HepG2 (cell line): Measurements from ENCODE around the gene BMPR1B. TPM values are rescaled to one million over a fixed set of nuclear protein-coding genes. Genes with fewer than 3 reads are reported as not detected.

Source experiments
- ATAC-seq: fragments of 200-7000 bp; cut with Tn5 transposase; 3 replicates; pipeline ENCODE4 v1.9.1; 2020; ENCODE audit warnings: mild to moderate bottlenecking, moderate library complexity
- BruUV-seq: library from RNA; stranded (reverse); fragments of 400-500 nt; replicated peaks from 2 replicates; lab custom pipeline; 2021; lab: Mats Ljungman, UMichigan
- CTCF ChIA-PET: fragments of 300-600 bp; formaldehyde crosslinking; extraction: SDS; loops from one replicate; lab custom pipeline; 2021; ENCODE audit warnings: low total read pairs, inconsistent platforms, low intra/inter-chr PET ratio; lab: Yijun Ruan, JAX
- POLR2A ChIA-PET: fragments of 350-600 bp; sonication (Branson Sonifier 250); formaldehyde crosslinking; loops from one replicate; lab custom pipeline; 2020; ENCODE audit warnings: antibody characterized with exemption, inconsistent platforms; lab: Yijun Ruan, JAX
- DNase-seq: peaks from one replicate; pipeline ENCODE4 v3.0.0-alpha.2; 2015; ENCODE audit warnings: low spot score
- FAIRE-seq: peaks from 3 replicates; lab custom pipeline; 2011; peaks lifted over from hg19 to GRCh38; lab: Jason Lieb, UNC
- H2AFZ ChIP-seq: one replicate; pipeline ENCODE4 v1.6.1; 2011; ENCODE audit warnings: low read length, inconsistent platforms
- H3K27ac ChIP-seq: fragments of 300-600 bp; 3 replicates; pipeline ENCODE4 v1.8.0; 2011; ENCODE audit warnings: mixed run types, mild to moderate bottlenecking, mixed read lengths, low read length, inconsistent platforms; ENCODE audit not compliant: insufficient read depth; ENCODE audit errors: extremely low read length
- H3K27me3 ChIP-seq, 2 experiments: fragments of 200-600 bp in 1 of 2; 2 replicates in 1 of 2; 3 replicates in 1 of 2; pipeline versions ENCODE4 v1.6.0 to v1.8.0; 2011; ENCODE audit warnings: low read length in 2 of 2, mild to moderate bottlenecking in 2 of 2, moderate library complexity in 2 of 2, inconsistent platforms in 1 of 2; ENCODE audit not compliant: insufficient read depth in 2 of 2, control insufficient read depth in 1 of 2
- H3K36me3 ChIP-seq, 2 experiments: fragments of 200-600 bp in 1 of 2; replicated peaks in 1 of 2; 2 replicates in 1 of 2; 3 replicates in 1 of 2; pipeline versions ENCODE4 v1.5.1 to v1.8.0; 2011; ENCODE audit warnings: low read length in 2 of 2, inconsistent platforms in 1 of 2; ENCODE audit not compliant: insufficient read depth in 2 of 2, control insufficient read depth in 1 of 2
- H3K4me1 ChIP-seq: 2 replicates; pipeline ENCODE4 v1.5.1; 2012; ENCODE audit warnings: low read length, inconsistent platforms; ENCODE audit not compliant: insufficient read depth
- H3K4me2 ChIP-seq: 2 replicates; pipeline ENCODE4 v1.6.0; 2011; ENCODE audit warnings: low read depth, low read length, inconsistent platforms
- H3K4me3 ChIP-seq, 3 experiments: fragments of 200-600 bp in 1 of 3; sonication (generic), shearing (Covaris generic) in 1 of 3; replicated peaks in 1 of 3; 2 replicates each; pipeline ENCODE4 v1.5.1; 2011 to 2016; ENCODE audit warnings: low read length in 3 of 3, inconsistent platforms in 2 of 3, low read depth in 2 of 3, mild to moderate bottlenecking in 2 of 3, control low read depth in 1 of 3, mixed read lengths in 1 of 3; ENCODE audit not compliant: insufficient read depth in 1 of 3
- H3K79me2 ChIP-seq: one replicate; pipeline ENCODE4 v1.6.1; 2011; ENCODE audit warnings: low read length, inconsistent platforms; ENCODE audit not compliant: insufficient read depth
- H3K9ac ChIP-seq: 2 replicates; pipeline ENCODE4 v1.6.0; 2011; ENCODE audit warnings: mild to moderate bottlenecking, low read depth, low read length, inconsistent platforms; ENCODE audit not compliant: insufficient read depth
- H3K9me3 ChIP-seq: 2 replicates; pipeline ENCODE4 v1.5.1; 2012; ENCODE audit warnings: mild to moderate bottlenecking, low read length
- H4K20me1 ChIP-seq: 2 replicates; pipeline ENCODE4 v1.6.0; 2011; ENCODE audit warnings: inconsistent platforms, mild to moderate bottlenecking, low read length, moderate library complexity; ENCODE audit not compliant: insufficient read depth
- AHDC1 ChIP-seq: sonication (generic); formaldehyde crosslinking; IDR thresholded peaks from 2 replicates; pipeline ENCODE4 v1.5.1; 2020; ENCODE audit warnings: mild to moderate bottlenecking, missing genetic modification reagents, borderline replicate concordance
- HNRNPK ChIP-seq: fragments of 200-400 bp; formaldehyde crosslinking; IDR thresholded peaks from 2 replicates; pipeline ENCODE4 v1.6.1; 2018; ENCODE audit warnings: low read length, low read depth, moderate library complexity, mild to moderate bottlenecking; ENCODE audit not compliant: poor library complexity, severe bottlenecking
- ZNF264 ChIP-seq: sonication (generic); formaldehyde crosslinking; IDR thresholded peaks from 2 replicates; pipeline ENCODE4 v1.4.0; 2020; ENCODE audit warnings: missing genetic modification reagents
- WGBS: methylation state at CpG from one replicate; pipeline ENCODE4 v1.1.6; 2017; ENCODE audit warnings: low lambda C conversion rate; 5-methylcytosine and 5-hydroxymethylcytosine counted together
- in situ Hi-C: cut with HindIII; loops from 2 replicates; pipeline ENCODE4 v1.10.0; 2017; ENCODE audit warnings: low pct_unique_long_range_greater_than_20kb; ENCODE audit not compliant: extremely low pct_ligation_motif_present
- intact Hi-C: fragments of 100-400 bp; cut with micrococcal nuclease; formaldehyde crosslinking; loops from one replicate; pipeline ENCODE4 v1.10.0; 2022; ENCODE audit not compliant: unreplicated experiment
- polyA plus RNA-seq, 8 experiments: library from polyadenylated mRNA; depleted of rRNA in 3 of 8; stranded (reverse) in 7 of 8; unstranded in 1 of 8; fragments of >200 nt; fragmentation: Illumina TruSeq in 4 of 8; extraction: Trizol in 4 of 8; gene quantifications; 2 replicates each; pipeline versions ENCODE4 v1.2.1 to v1.2.3, GENCODE V29; 2011 to 2016; ENCODE audit warnings: low read depth in 4 of 8, missing spikeins in 1 of 8, mixed read lengths in 1 of 8; ENCODE audit not compliant: insufficient read depth in 1 of 8
- total RNA-seq, 5 experiments: library from RNA; depleted of rRNA; stranded (reverse); fragments of >200 nt; fragmentation: Illumina TruSeq; extraction: Trizol; gene quantifications; 2 replicates each; pipeline ENCODE4 v1.2.3, GENCODE V29; 2016; ENCODE audit warnings: low read depth in 1 of 5

The BMPR1B gene
- total and polyA plus RNA-seq, 2 of the 13 experiments (the other 11 are each of a cell fraction or from before 2014, with no cell fraction given) = 0.07 TPM; not detected in 1

GRCh38 chr4:94889946-94890345 lies 132.2 kb downstream of the BMPR1B start (continued):
- TF ChIP-seq AHDC1 (CRISPR knock-in tag) = no peak

GRCh38 chr4:94890579-94890978 lies 132.8 kb downstream of the BMPR1B start:
- Histone ChIP-seq H3K4me3 (no peak overlapping the region), H4K20me1 (no peaks in the 10 kb centered on the region), H3K4me2 (no peak overlapping the region), H3K27ac (no peak overlapping the region), H3K79me2 (no peaks in the 10 kb centered on the region), H3K9me3 (no peaks in the 10 kb centered on the region), H3K27me3 (no peaks in the 10 kb centered on the region), H3K9ac (no peak overlapping the region), H2AFZ (no peak overlapping the region), H3K4me1 (no peaks in the 10 kb centered on the region), H3K36me3 (no peaks in the 10 kb centered on the region)
- in situ Hi-C loops (no loop called here), intact Hi-C loops (no loop called here)
- POLR2A ChIA-PET = no interaction called here
- DNase-seq (no peak), FAIRE-seq (no peak), ATAC-seq (no peak)
- 22% methylated on average over 3 of the region's 3 CpGs for WGBS
- TF ChIP-seq ZNF264 (CRISPR knock-in tag) (peak; percentile 96), HNRNPK (no peak)
- CTCF ChIA-PET = no interaction called here
- BruUV-seq = no TSS peak
